ENCODE data around the gene ACTR8. TPM values are rescaled to one million over a fixed set of nuclear protein-coding genes. Genes with fewer than 3 reads are reported as not detected.
"Not testable (repeated sequence)": the region's sequence is repeated elsewhere in the genome, so short reads cannot be mapped to it uniquely, and the experiment has no call there.

ACTR8 gene, protein sequence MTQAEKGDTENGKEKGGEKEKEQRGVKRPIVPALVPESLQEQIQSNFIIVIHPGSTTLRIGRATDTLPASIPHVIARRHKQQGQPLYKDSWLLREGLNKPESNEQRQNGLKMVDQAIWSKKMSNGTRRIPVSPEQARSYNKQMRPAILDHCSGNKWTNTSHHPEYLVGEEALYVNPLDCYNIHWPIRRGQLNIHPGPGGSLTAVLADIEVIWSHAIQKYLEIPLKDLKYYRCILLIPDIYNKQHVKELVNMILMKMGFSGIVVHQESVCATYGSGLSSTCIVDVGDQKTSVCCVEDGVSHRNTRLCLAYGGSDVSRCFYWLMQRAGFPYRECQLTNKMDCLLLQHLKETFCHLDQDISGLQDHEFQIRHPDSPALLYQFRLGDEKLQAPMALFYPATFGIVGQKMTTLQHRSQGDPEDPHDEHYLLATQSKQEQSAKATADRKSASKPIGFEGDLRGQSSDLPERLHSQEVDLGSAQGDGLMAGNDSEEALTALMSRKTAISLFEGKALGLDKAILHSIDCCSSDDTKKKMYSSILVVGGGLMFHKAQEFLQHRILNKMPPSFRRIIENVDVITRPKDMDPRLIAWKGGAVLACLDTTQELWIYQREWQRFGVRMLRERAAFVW
- 46.4 and 47.2 TPM in 2 replicates for total RNA-seq

- peak; percentile 55 for DNase-seq (ENCODE audit: low read depth)
Measured at GRCh38 chr3:53881691-53882593, at the start of gene ACTR8. TSS of gene ACTR8 (minus strand) at chr3:53882152. CDS start at chr3:53882101, 51 bp downstream.

GRCh38 chr3:53927208-53927872, 45.4 kb upstream of the ACTR8 start:
- not testable (repeated sequence) for DNase-seq (ENCODE audit: low read depth)

GRCh38 chr3:53921296-53921695, 39.3 kb upstream of the ACTR8 start:
- DNase-seq (ENCODE audit: low read depth), result peak; percentile 11

GRCh38 chr3:53919741-53920140, 37.8 kb upstream of the ACTR8 start:
- no peak for DNase-seq (ENCODE audit: low read depth)

DNA sequence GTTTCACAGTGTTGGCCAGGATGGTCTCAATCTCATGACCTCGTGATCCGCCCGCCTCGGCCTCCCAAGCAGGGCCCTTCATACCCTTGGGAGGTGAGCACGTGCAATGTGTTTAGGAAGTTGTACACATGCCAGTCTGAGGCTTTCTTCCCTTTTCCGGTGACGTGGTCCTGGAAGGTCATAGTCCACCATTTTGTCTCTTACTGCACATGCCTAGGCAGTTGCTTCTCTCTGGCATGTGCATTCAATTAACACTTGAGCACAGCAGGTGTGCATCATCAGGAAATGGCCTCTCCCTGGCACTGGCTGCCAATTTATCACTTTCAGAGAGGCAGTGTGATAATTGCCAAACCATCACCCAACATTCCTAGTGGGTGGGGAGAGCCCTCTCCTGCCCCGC, 31.4 kb upstream of the ACTR8 start:
- DNase-seq (ENCODE audit: low read depth), result no peak

DNA sequence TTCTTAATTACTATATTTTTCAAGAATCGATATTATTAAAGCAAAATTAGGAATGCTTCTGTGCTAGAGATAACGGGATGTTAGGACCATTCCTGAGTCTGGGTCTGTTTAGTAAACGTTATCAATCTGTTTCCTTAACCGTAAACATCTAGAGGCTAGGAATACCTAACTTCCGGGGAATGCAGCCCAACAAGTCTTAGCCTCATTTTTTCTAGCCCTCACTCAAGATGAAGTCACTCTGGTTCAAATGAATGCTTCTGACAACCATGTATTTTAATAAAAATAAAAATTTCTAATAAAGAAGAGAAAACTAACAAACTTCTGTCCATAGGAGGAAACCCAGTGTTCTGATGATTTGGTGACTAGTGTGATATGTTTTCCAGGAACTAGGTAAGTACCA, 20.8 kb upstream of the ACTR8 start:
- no peak for DNase-seq (ENCODE audit: low read depth)

- no peak for DNase-seq (ENCODE audit: low read depth)
Measured at GRCh38 chr3:53902067-53902466, 20.1 kb upstream of the ACTR8 start.

DNA sequence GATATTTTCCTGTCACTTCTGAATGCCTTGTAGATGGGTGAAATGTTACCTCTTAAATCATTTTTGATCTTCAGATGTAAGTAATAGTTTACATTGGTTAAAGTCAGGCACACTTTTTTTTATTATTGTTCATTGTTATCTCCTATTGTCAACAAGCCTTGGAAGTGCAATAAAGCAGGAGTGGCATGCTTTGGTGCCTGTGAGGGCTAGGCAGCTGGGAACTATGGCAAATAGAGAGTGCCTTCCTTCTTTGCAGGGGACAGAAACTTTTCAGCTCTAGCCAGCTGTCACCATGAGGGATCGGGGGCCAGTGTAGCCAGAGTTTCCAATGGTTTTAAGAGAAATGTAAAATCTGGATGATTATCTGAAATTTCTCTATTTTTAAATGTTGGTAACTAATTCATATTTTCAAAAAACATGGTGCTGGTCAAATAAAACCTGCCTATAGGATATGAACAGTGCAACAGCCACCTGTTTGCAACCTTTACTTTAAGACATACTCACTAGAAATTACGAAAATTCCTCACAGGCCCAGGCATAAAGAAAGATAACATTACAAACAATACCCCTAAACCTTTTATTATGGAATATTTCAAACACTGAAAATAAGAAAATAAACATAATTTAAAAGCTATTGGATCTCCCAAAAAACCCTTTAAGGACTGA, 18.8 kb upstream of the ACTR8 start:
- no peak for DNase-seq (ENCODE audit: low read depth)

- no peak for DNase-seq (ENCODE audit: low read depth)
Measured at GRCh38 chr3:53899750-53900149, 17.8 kb upstream of the ACTR8 start.

- DNase-seq (ENCODE audit: low read depth), result no peak
Measured at GRCh38 chr3:53892286-53892637, 10.3 kb upstream of the ACTR8 start.

- DNase-seq (ENCODE audit: low read depth), result peak; percentile 97
Measured at GRCh38 chr3:53891497-53892285, 9.7 kb upstream of the ACTR8 start, which contains the start of gene SELENOK. TSS of gene SELENOK (minus strand) at chr3:53891859.

GRCh38 chr3:53890726-53891475, 8.9 kb upstream of the ACTR8 start:
- peak; percentile 56 for DNase-seq (ENCODE audit: low read depth)

DNA sequence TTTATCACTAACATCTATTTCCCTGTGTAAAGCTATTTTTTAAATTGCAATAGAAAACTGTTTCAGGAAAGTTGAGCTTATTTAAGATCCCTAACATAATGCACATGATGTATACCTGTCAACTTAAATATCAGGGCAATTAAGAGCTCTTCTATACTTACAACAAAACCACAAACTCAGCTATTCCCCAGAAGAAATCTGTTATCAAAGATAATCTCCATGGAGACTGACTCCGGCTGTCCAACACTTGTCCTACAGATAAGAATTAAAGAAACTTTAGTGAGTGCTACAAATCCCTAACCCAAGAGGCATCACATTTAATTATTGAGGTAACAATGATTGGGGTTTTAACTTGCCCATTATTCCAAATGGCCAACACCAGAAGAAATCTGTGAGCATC, 6.3 kb upstream of the ACTR8 start:
- DNase-seq (ENCODE audit: low read depth), result no peak

GRCh38 chr3:53887446-53887845, 5.5 kb upstream of the ACTR8 start:
- DNase-seq (ENCODE audit: low read depth), result no peak

DNA sequence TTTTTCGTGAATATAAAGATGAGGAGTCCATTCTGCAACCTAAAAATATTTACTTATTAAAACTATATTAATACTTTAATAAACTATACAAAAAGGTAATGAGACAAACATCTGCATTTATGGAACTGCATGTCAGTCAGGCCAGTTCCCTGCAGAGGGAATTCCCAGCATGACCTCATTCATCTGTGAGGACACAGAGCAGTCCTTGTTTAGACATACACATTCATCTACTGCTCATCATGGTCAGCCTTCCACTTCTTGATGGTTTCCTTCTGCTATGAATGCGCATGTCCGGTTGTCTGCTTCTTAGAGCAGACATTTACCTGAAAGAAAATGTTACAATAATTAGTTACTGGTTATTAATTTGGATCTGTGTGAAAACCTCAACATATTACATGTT, 3.3 kb upstream of the ACTR8 start:
- no peak for DNase-seq (ENCODE audit: low read depth)

DNA sequence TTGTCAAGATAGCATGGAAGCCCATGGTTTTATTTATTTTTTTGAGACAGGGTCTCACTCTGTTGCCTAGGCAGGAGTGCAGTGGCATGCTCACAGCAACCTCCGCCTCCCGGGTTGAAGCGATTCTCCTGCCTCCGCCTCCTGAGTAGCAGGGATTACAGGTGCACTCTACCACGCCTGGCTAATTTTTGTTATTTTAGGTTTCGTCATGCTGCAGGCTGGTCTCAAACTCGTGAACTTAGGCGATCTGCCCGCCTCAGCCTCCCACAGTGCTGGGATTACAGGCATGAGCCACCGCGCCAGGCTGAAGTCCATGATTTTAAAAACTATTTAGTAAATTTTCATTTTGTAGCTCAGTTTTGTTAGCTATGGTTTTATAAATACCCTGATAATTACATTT, 2.7 kb upstream of the ACTR8 start:
- no peak for DNase-seq (ENCODE audit: low read depth)

DNA sequence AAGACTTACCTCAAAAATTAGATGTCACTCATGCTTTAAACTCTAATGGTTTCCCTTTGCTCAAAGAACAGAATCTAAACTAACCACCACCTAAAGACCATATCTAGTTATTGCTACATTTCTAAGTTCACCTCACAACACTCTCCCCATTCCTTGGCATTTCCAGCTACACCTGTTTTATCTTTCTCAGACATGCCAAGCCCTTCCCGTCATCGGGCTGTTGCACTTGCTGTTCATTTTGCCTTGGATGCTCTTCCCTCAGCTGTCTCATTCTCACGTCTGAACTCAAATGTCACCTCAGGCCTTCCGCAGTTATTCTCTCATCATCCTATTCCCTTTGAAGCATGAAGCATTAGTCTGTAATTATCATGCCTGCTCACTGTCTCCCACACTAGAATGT, 1.1 kb upstream of the ACTR8 start:
- DNase-seq (ENCODE audit: low read depth), result no peak

DNA sequence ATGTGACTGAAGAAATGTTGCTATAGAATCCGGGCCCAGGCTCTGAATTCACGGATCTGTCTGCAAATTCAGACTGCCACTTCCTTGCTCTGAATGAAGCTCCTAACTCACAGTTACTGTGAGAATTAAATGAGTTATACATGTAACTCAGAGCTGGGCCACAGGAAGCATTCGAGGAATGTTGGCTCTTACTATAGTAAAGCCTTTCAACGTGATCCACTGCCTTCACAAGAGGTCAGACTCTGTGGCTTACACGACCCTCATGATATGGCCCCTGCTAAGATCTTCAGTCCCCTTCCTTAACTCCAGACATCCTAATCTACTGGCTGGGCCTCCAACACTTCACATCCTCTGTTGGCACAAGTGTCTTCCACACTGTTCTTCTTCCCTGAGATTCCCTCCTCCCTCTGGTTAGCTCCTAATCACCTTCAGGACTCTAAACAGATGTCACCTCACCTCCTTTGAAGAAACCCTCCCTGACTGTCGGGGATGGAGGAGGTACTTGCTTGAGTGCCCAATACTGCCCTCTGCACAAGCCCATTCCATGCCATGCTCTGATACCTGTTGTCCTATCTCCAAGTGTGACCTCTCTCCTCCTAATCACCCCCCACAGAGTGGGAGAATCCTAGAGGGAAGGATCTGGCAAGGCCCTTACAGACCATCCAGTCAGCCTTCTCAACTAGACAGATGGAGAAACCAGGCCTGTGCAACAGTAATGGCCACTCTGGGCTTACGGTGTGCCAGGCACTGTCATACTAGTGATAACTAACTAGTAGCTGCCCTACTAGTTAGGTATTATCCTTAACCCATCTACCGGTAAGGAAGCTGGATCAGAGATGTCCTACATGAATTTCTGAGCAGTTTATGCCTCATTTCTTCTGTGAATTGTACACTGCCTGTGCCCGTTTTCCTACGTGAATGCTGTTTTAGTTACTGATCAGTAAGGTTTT, 1.3 kb downstream of the ACTR8 start:
- DNase-seq (ENCODE audit: low read depth), result peak; percentile 50
